Tongue (tissue), 2 donors: ENCODE measurements around the gene YJEFN3. TPM values are rescaled to one million over a fixed set of nuclear protein-coding genes. Genes with fewer than 3 reads are reported as not detected.

Experiments
- DNase-seq: peaks from one replicate; pipeline ENCODE4 v3.0.0-alpha.2; 2015
- total RNA-seq: library from RNA; depleted of rRNA; stranded (reverse); fragments of >200 nt; gene quantifications from one replicate; pipeline ENCODE4 v1.2.3, GENCODE V29; 2014

The YJEFN3 gene
- total RNA-seq, 1 donor from 2014 or later = 0.62 TPM

DNA sequence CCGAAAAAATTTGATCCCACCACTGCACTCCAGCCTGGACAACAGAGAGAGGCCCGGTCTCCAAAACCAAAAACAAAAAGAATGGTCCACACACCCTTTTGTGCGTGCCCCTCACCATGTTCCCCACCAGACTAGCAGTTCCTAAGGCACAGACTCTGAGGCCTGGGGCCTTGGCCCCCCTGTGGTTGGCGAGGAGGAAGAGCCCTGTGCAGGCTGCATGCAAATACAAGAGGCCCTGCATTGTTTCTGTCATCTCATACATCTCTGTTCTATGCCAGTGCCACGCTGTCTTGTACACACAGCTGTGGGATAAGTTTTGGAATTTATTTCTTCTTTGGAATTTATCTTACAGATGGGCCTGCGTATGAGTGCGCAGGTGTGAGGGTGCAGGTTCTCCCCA, 4.7 kb upstream of the YJEFN3 start:
- no peak for DNase-seq

- DNase-seq = no peak
These were observed 2.9 kb upstream of the YJEFN3 start for GRCh38 chr19:19525611-19526380.

DNA sequence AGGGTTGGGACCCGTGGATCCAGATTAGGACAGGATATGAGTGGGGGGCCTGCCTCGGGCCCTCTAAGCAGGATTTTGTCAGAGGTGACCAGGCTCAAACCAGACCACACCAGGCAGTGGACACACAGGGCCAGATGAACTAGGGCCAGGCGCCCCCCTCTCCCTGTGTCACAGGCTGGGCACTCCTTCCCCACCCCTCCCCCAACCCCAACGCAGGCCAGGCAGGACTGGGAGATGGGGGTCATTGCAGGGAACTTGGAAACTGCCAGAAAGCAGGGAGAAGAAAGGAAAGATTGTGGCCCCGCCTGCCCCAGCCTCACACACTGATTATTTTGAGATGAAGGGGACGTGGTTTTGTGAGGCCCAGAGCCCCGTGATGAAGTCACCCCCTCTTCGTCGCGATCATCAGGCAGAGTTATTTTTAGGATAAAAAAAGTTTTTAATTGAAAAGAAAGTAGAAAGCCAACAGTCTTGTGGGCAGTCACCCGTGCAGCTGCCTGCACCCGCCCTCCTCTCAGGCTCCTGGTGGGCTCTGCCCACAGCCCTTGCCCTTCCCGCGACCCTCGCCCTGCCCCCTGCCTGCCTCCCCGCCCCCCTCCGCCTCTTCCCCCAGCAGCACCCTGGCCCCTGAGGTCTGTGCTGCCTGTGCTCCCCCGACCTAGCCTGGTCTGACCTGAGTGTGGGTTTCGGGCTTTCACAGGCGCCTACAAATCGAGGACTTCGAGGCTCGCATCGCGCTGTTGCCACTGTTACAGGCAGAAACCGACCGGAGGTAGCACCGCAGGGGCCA, 1.9 kb upstream of the YJEFN3 start:
- DNase-seq = no peak

- no peak for DNase-seq
These were observed 1.4 kb upstream of the YJEFN3 start for GRCh38 chr19:19527371-19527656.

DNA sequence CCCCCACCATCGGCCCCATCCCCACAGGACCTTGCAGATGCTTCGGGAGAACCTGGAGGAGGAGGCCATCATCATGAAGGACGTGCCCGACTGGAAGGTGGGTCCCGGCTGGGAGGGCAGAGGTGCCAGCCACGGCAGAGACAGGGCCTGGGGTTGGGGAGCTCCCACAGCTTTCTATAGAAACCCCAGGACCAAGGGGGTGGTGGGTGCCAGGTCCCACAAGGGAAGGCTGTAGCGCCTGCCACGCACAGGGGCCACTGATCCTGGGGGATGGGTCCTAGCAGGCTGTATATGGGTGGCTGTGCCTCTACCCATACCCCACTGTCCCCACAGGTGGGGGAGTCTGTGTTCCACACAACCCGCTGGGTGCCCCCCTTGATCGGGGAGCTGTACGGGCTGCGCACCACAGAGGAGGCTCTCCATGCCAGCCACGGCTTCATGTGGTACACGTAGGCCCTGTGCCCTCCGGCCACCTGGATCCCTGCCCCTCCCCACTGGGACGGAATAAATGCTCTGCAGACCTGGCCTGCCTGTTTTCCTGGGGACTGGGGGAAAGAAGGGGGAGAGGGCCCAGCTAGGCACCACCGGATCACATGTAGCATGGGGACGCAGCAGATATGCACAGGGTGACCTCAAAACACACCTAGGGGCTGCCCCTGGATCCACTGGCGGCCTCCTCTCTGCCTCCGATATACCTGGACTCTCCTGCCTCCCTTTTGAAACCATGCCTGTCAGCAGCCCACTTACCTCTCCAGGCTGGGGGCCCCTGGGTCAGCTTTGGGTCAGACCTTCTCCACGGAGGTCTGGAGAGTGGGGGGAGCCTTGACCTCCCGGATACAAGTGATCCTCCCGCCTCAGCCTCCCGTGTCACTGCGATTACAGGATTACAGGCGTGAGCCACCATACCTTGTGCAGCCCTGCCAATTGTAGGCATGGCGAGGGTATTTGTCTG, 761 bp upstream of the YJEFN3 start:
- no peak for DNase-seq

- no peak for DNase-seq
These were observed 1.2 kb downstream of the YJEFN3 start for GRCh38 chr19:19529783-19530422.

DNA sequence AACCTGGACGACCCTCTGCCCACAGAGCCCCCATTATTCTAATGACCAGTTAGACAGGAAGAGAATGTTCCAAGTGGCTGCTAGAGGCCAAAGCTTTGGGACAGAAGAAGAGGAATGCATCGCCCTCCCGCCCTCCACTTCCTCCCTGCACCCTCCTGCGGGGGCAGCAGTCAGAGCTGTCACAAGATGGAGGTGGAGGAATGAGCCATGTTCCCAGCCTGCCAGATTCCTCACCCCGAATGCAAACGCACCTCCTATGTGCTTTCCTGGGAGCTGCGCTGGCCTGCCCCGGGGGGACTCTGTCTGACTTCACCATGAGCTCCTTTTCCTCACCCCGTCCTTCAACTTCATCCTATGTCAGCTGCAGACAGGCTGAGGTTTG, 1.7 kb downstream of the YJEFN3 start:
- no peak for DNase-seq

DNA sequence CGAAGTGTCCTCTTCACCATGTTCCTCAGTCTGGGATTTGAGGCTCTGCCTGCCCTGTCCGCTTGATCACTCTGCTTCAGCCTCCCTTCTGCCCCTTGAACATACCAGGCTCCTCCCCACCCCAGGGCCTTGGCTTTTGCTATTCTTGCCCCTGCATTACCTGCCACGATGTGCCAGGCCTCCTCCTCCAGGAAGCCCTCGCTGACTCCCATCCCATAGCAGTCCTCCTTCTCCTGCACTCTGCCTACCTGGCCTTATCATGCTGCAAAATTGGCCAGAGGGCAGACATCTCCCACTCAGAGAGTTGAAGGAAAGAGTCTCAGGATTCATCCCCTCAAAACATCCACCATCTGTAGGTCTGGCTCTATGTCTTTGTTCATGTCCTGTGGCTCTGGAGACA, 2.2 kb downstream of the YJEFN3 start:
- DNase-seq = no peak

DNA sequence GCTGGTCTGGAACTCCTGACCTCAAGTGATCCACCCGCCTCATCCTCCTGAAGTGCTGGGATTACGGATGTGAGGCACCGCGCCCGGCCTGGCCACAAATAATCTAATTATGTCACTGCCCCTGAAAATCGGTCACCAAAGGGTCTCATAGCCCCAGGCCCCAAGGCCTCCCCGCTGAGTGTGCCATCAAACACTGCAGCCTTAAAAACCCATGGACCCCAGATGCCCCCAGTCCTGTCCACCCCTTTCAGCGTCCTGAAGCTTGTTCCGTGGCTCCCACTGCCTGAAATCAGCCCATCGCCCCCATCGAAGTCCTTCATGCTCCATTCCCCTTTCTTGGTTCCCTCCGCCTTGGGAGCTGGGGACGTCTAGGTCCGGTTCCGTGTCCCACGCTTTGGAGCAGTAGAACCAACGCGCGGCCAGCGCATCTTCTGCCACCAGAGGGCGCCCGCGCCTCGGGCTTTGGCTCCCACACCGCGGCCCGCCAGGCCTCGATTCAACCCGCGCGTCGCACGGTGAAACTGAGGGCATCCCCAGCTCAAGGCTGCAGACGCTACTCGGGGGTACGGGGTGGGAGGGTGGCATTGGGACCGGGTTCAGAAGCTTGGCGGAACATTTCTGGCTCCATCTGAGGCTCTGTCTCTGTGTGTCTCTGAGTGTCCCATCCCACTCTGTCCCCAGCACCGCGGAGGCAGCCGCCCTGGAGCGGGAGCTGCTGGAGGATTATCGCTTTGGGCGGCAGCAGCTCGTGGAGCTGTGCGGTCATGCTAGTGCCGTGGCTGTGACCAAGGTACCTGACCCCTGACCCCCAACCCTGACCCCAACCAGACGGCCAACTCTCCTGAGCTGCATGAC, 3.5 kb downstream of the YJEFN3 start:
- DNase-seq = peak; percentile 86

- no peak for DNase-seq
These were observed 4.3 kb downstream of the YJEFN3 start for GRCh38 chr19:19532806-19533701.

DNA sequence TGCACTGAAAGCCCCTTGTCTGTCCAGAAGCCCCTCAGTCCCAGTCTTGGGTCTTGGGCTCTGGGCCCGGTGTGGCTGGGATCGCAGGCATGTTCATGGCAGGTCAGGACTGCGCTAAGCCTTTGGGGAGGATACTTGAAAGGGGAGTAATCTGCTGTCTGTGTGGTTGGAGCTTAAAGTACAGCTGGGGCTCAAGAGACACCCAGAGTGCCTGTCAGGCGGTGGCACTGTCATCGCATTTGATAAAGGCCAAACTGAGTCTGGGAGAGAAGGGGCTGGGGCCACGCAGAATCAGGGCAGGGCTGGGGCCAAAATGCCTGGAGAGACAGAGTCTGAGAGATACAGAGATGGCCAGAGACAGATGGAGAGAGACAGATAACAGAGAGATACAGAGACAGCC, 5.1 kb downstream of the YJEFN3 start:
- no peak for DNase-seq

DNA sequence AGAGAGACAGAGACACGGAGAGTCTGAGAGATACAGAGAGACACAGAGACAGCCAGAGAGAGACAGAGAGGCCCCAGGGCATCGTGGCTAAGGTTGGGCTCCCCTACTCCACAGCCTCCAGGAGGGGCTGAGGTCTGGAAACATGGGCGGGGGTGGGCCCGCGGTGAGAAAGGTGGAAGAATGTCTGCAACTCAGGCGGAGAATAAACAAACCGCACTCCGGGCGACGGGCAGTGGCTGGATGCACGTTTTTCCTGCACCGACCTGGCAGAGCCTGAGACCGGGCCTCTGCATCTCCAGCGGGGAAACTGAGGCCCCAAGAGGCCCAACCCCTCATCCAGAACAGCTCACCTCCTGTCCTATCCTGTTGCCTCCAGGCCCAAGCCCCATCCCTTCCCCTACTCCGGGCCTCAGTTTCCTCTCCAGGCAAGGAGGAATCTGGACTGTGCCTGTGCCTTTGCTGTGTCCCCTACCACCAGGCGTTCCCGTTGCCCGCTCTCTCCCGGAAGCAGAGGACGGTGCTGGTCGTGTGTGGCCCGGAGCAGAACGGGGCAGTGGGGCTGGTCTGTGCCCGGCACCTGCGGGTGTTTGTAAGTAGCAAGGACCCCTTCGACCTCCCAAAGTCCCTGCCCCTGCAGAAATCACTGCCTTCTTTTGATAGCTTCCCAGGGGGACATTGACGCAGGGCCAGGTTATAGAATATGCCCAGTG, 6.0 kb downstream of the YJEFN3 start:
- no peak for DNase-seq

DNA sequence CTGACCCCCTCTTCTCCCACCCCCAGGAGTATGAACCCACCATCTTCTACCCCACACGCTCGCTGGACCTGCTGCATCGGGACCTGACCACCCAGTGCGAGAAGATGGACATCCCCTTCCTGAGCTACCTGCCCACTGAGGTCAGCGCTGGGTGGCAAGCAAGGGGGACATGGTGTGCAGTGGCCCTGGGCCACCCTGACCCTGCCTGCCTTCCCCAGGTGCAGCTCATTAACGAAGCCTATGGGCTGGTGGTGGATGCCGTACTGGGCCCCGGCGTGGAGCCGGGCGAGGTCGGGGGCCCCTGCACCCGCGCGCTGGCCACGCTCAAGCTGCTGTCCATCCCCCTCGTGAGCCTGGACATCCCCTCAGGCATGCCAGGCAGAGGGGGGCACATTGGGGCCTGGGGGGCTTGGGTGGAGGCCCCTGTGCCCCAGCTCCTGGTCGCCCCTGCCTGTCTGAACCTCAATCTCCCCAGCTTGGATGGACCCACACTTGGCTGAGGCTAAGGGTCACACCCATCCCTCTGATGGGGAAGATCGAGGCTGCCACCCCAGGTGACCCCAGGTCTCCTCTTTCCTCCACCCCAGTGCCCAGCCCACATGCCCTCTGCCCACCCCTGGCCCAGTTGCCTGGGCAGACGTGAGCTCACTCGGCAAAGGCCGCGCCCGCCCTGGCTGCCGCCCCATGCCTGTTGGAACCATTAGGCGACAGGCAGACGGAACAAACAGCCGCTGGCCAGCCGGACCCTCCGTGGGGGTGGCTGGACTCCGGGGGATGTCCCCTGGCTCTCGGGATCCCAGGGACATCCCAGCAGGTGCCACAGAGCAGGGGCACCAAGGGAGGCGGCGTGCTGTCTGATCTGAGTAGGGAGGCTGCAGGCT, 6.8 kb downstream of the YJEFN3 start:
- DNase-seq = no peak

DNA sequence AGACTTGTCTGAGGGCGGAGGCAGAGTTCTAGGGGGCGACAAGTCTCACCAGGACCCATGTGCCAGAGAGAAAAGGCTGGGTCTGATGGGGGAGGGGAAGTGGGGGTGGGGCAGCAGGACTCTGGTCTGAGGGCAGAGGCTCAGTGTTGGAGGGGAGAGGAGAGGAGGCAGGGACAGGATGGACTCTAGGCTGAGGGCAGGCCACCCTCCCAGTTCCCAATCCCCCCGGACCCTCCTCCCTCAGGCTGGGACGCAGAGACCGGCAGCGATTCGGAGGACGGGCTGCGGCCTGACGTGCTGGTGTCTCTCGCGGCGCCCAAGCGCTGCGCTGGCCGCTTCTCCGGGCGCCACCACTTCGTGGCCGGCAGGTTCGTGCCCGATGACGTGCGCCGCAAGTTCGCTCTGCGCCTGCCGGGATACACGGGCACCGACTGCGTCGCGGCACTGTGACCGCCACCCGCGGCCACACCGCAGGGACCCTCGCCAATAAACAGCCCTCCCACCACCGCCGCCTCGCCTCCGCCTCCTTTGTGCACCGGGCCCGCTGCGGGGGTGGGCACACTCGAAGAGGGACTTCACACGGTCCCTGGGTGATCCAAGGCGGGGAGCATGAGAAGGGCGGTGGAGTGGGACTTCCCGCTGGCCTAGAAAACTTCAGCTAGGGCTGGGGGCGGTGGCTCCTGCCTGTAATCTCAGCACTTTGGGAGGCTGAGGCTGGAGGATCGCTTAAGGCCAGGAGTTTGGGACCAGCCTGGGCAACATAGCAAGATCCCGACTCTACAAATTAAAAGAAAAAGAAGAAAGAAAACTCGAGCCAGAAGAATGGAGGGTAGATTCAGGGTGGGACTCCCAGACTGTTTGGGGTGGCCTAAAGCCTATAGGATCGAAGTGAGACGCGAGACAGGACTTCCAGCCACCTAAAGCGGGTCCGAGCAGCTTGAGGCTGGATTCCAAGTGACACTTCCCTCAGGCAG, 8.7 kb downstream of the YJEFN3 start:
- no peak for DNase-seq

DNA sequence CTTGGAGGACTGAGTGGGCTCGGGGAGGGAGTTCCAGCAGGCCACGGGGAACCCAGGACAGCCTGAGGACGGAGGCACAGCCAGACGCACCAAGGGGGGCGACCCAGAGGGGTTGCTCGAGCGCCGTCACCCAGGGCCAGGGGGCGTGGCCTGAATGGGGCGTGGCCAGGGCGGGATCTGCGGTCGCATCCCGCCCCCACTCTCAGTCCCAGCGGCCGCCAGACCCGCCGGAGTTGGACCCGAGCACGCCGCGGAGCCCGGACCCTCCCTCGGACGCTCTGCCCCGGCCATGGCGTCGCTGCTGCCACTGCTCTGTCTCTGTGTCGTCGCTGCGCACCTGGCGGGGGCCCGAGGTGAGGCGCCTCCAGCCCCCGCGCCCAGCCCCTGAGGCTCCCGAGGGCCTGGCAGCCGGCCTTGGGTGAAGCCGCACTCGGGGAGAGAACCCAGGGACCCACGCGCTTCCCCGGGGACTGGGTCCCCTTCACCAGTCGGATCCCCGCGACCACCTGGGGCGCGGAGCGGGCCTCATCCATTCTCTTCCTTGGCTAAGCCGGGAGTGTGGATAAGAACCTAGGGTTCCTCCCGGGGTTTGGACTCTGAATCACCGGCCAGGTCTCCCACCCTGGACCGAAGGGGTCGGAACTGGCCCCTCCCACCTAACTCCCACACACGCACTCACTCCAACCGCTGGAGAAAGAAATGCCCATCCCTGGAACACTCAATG, 9.5 kb downstream of the YJEFN3 start, which contains the start of gene CILP2:
Gene CILP2 (plus strand): TSS at position 205 of the 724 bp plus-strand sequence. CDS start 85 bp downstream, at position 290.
- DNase-seq = peak; percentile 51

GRCh38 chr19:19538785-19539166, 10.1 kb downstream of the YJEFN3 start:
- DNase-seq = no peak

DNA sequence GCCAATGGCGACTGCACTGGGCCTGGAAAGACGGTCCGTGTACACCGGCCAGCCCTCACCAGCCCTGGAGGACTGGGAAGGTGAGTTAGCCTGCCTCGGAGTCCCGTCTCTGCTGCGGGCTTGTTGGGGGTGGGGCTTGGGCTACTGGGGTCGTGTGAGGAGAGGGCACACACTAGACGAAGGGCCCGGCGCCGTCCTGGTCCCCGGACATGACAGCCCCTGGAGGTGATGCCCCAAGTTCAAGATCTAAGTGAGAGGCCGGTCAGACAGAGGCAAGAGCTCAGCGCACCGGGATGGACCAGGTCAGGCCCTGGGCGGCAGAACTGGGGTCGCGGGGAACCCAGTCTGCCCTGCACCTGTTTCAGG, 11.0 kb downstream of the YJEFN3 start:
- no peak for DNase-seq
